K562 (cell line): Measurements from ENCODE around the gene ADCYAP1. TPM values are rescaled to one million over a fixed set of nuclear protein-coding genes. Genes with fewer than 3 reads are reported as not detected.

ENCODE experiments used
- BACH1 ChIP-seq: fragments of 200-800 bp; sonication (Bioruptor generic); IDR thresholded peaks from 2 replicates; pipeline ENCODE4 v1.6.1; 2016; ENCODE audit warnings: missing genetic modification characterization, missing compliant biosample characterization
- BRD4 ChIP-seq: fragments of 200-600 bp; sonication (generic); IDR thresholded peaks from 2 replicates; pipeline ENCODE4 v1.6.1; 2017; ENCODE audit warnings: inconsistent platforms
- CXXC5 ChIP-seq: fragments of 250-450 bp; sonication (Bioruptor Pico); IDR thresholded peaks from 2 replicates; pipeline ENCODE4 v1.8.0; 2022; ENCODE audit warnings: inconsistent platforms, mild to moderate bottlenecking, moderate library complexity
- HDAC2 ChIP-seq: fragments of 450-650 bp; IDR thresholded peaks from 2 replicates; pipeline ENCODE4 v1.6.1; 2016; ENCODE audit warnings: mild to moderate bottlenecking
- MAZ ChIP-seq, 2 experiments: fragments of 450-650 bp in 1 of 2; sonication (generic) in 1 of 2; formaldehyde crosslinking; IDR thresholded peaks in 1 of 2; conservative IDR thresholded peaks in 1 of 2; 2 replicates each; pipeline versions ENCODE4 v1.4.0 to v1.5.0; 2020; ENCODE audit warnings: mild to moderate bottlenecking in 1 of 2, missing genetic modification reagents in 1 of 2
- MIER1 ChIP-seq: fragments of 450-650 bp; IDR thresholded peaks from 2 replicates; pipeline ENCODE4 v1.6.1; 2016; ENCODE audit warnings: antibody characterized with exemption, mild to moderate bottlenecking, low read depth
- RBBP5 ChIP-seq: fragments of 200-600 bp; sonication (generic); IDR thresholded peaks from 2 replicates; pipeline ENCODE4 v1.6.1; 2012; ENCODE audit warnings: borderline replicate concordance, mild to moderate bottlenecking, low read length, control low read depth, inconsistent platforms; ENCODE audit not compliant: insufficient read depth, poor library complexity, severe bottlenecking
- ZKSCAN8 ChIP-seq: fragments of 200-800 bp; sonication (Bioruptor generic); IDR thresholded peaks from 2 replicates; pipeline ENCODE4 v1.6.1; 2016; ENCODE audit warnings: missing genetic modification characterization, missing compliant biosample characterization
- ZNF24 ChIP-seq: fragments of 450-650 bp; IDR thresholded peaks from 2 replicates; pipeline ENCODE4 v1.6.1; 2016
- ZNF561 ChIP-seq: fragments of 450-650 bp; formaldehyde crosslinking; conservative IDR thresholded peaks from 2 replicates; pipeline ENCODE4 v1.4.0; 2020; ENCODE audit warnings: mild to moderate bottlenecking, moderate library complexity
- ZNF589 ChIP-seq: fragments of 200-800 bp; sonication (Bioruptor generic); IDR thresholded peaks from 2 replicates; pipeline ENCODE4 v1.6.1; 2016; ENCODE audit warnings: low read depth, missing genetic modification characterization, missing compliant biosample characterization
- ZSCAN29 ChIP-seq: fragments of 450-650 bp; IDR thresholded peaks from 2 replicates; pipeline ENCODE4 v1.6.1; 2017
- polyA plus RNA-seq, 8 experiments: library from polyadenylated mRNA; depleted of rRNA in 4 of 8; stranded (reverse) in 5 of 8; unstranded in 3 of 8; fragments of >200 nt; fragmentation: Nextera tagmentation in 2 of 8; fragmentation: Illumina TruSeq in 1 of 8; extraction: Ambion mirVana in 2 of 8; extraction: Trizol in 1 of 8; gene quantifications; 2 replicates each; pipeline versions ENCODE4 v1.2.1 to v1.2.3, GENCODE V29; 2011 to 2014; ENCODE audit warnings: inconsistent platforms in 1 of 8, missing spikeins in 1 of 8
- total RNA-seq, 7 experiments: library from RNA; depleted of rRNA in 6 of 7; stranded (reverse); fragments of >200 nt in 6 of 7; fragmentation: Illumina TruSeq in 2 of 7; extraction: Trizol in 2 of 7; gene quantifications; 2 replicates each; pipeline versions ENCODE4 v1.2.1 to v1.2.3, GENCODE V29; 2011 to 2021; ENCODE audit warnings: low replicate concordance in 1 of 7
- TF ChIP-seq, protein P1 (sequence below), 2 experiments: fragments of 450-650 bp; IDR thresholded peaks; 2 replicates each; pipeline ENCODE4 v1.6.1; 2018; ENCODE audit warnings: mild to moderate bottlenecking in 2 of 2, low read depth in 1 of 2; ENCODE audit not compliant: partially characterized antibody in 2 of 2
- TF ChIP-seq, protein P2 (sequence below), 2 experiments: IDR thresholded peaks in 1 of 2; conservative IDR thresholded peaks in 1 of 2; 2 replicates each; pipeline ENCODE4 v1.6.1; 2016; ENCODE audit warnings: low read depth in 2 of 2, mild to moderate bottlenecking in 1 of 2, missing compliant biosample characterization in 1 of 2, missing genetic modification characterization in 1 of 2, moderate library complexity in 1 of 2
- TF ChIP-seq, protein P3 (sequence below): fragments of 450-650 bp; IDR thresholded peaks from 2 replicates; pipeline ENCODE4 v1.6.1; 2016; ENCODE audit warnings: mild to moderate bottlenecking
- TF ChIP-seq, protein P4 (sequence below): fragments of 450-650 bp; formaldehyde crosslinking; IDR thresholded peaks from 2 replicates; pipeline ENCODE4 v1.4.0; 2022; ENCODE audit warnings: missing genetic modification characterization
- TF ChIP-seq, protein P5 (sequence below): fragments of 250-450 bp; sonication (Bioruptor Pico); IDR thresholded peaks from 2 replicates; pipeline ENCODE4 v1.8.0; 2021; ENCODE audit warnings: moderate library complexity, mild to moderate bottlenecking, inconsistent platforms

ADCYAP1 gene
- total and polyA plus RNA-seq, 9 of the 15 experiments (the other 6 are each of a cell fraction or from before 2014, with no cell fraction given) = 0.03 TPM; not detected in 8

DNA sequence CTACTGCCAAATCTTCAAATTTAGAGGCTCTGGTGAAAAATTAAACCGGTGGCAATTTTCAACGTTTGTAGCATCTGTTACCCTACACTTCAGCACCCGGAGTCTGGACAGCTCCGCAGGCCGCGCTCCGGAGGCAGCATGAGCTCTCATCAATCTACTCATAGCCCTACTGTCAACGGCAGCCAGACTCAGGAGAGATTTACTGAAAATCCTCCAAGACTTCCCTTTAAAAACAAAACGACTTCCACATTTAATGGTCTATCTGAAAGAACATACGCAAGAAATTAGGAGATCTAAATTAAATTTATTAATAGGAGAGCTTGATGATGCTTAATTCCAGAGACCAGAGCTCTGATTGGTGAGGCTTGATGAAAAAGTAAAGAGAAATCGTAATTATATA lies 970 bp upstream of the ADCYAP1 start (continued):
- TF ChIP-seq, protein P1, sequence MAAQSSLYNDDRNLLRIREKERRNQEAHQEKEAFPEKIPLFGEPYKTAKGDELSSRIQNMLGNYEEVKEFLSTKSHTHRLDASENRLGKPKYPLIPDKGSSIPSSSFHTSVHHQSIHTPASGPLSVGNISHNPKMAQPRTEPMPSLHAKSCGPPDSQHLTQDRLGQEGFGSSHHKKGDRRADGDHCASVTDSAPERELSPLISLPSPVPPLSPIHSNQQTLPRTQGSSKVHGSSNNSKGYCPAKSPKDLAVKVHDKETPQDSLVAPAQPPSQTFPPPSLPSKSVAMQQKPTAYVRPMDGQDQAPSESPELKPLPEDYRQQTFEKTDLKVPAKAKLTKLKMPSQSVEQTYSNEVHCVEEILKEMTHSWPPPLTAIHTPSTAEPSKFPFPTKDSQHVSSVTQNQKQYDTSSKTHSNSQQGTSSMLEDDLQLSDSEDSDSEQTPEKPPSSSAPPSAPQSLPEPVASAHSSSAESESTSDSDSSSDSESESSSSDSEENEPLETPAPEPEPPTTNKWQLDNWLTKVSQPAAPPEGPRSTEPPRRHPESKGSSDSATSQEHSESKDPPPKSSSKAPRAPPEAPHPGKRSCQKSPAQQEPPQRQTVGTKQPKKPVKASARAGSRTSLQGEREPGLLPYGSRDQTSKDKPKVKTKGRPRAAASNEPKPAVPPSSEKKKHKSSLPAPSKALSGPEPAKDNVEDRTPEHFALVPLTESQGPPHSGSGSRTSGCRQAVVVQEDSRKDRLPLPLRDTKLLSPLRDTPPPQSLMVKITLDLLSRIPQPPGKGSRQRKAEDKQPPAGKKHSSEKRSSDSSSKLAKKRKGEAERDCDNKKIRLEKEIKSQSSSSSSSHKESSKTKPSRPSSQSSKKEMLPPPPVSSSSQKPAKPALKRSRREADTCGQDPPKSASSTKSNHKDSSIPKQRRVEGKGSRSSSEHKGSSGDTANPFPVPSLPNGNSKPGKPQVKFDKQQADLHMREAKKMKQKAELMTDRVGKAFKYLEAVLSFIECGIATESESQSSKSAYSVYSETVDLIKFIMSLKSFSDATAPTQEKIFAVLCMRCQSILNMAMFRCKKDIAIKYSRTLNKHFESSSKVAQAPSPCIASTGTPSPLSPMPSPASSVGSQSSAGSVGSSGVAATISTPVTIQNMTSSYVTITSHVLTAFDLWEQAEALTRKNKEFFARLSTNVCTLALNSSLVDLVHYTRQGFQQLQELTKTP (IDR thresholded peaks at IDR 0.05; ENCODE audit: low read depth in 1 of 2, partially characterized antibody in 2 of 2) = peak in 1 of 2 experiments; percentile 94
- TF ChIP-seq ZNF561 (CRISPR knock-in tag) (no peak), RBBP5 (no peak), BACH1 (tag) (peak; percentile 75; the same call in 1 of the 2 replicates), MIER1 (peak; percentile 99), CXXC5 (CRISPR knock-in tag) (peak; percentile 74), BRD4 (no peak), ZNF24 (peak; percentile 45; the same call in 1 of the 2 replicates), MAZ (CRISPR knock-in tag; conservative IDR thresholded peaks at IDR 0.05 in 1 of 2, IDR thresholded peaks at IDR 0.05 in 1 of 2) (peak in 1 of 2 experiments; percentile 80; a peak in 2 of 4 replicates), ZSCAN29 (no peak), HDAC2 (peak; percentile 88), ZNF589 (0 out of 2 replicates have a peak, but pooled peaks have one; percentile 51), ZKSCAN8 (CRISPR knock-in tag) (peak; percentile 49; the same call in 1 of the 2 replicates)
- TF ChIP-seq, protein P2, sequence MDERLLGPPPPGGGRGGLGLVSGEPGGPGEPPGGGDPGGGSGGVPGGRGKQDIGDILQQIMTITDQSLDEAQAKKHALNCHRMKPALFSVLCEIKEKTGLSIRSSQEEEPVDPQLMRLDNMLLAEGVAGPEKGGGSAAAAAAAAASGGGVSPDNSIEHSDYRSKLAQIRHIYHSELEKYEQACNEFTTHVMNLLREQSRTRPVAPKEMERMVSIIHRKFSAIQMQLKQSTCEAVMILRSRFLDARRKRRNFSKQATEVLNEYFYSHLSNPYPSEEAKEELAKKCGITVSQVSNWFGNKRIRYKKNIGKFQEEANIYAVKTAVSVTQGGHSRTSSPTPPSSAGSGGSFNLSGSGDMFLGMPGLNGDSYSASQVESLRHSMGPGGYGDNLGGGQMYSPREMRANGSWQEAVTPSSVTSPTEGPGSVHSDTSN (CRISPR knock-in tag; IDR thresholded peaks at IDR 0.05; ENCODE audit: low read depth) = no peak
- TF ChIP-seq, protein P2 (tag; conservative IDR thresholded peaks at IDR 0.05; ENCODE audit: low read depth) = peak; percentile 93
- TF ChIP-seq, protein P3, sequence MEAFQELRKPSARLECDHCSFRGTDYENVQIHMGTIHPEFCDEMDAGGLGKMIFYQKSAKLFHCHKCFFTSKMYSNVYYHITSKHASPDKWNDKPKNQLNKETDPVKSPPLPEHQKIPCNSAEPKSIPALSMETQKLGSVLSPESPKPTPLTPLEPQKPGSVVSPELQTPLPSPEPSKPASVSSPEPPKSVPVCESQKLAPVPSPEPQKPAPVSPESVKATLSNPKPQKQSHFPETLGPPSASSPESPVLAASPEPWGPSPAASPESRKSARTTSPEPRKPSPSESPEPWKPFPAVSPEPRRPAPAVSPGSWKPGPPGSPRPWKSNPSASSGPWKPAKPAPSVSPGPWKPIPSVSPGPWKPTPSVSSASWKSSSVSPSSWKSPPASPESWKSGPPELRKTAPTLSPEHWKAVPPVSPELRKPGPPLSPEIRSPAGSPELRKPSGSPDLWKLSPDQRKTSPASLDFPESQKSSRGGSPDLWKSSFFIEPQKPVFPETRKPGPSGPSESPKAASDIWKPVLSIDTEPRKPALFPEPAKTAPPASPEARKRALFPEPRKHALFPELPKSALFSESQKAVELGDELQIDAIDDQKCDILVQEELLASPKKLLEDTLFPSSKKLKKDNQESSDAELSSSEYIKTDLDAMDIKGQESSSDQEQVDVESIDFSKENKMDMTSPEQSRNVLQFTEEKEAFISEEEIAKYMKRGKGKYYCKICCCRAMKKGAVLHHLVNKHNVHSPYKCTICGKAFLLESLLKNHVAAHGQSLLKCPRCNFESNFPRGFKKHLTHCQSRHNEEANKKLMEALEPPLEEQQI = peak; percentile 80
- TF ChIP-seq, protein P4, sequence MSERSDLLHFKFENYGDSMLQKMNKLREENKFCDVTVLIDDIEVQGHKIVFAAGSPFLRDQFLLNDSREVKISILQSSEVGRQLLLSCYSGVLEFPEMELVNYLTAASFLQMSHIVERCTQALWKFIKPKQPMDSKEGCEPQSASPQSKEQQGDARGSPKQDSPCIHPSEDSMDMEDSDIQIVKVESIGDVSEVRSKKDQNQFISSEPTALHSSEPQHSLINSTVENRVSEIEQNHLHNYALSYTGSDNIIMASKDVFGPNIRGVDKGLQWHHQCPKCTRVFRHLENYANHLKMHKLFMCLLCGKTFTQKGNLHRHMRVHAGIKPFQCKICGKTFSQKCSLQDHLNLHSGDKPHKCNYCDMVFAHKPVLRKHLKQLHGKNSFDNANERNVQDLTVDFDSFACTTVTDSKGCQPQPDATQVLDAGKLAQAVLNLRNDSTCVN = no peak
- TF ChIP-seq, protein P5, sequence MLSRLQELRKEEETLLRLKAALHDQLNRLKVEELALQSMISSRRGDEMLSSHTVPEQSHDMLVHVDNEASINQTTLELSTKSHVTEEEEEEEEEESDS = no peak
